ENCODE data around the gene TOX3.

DNA sequence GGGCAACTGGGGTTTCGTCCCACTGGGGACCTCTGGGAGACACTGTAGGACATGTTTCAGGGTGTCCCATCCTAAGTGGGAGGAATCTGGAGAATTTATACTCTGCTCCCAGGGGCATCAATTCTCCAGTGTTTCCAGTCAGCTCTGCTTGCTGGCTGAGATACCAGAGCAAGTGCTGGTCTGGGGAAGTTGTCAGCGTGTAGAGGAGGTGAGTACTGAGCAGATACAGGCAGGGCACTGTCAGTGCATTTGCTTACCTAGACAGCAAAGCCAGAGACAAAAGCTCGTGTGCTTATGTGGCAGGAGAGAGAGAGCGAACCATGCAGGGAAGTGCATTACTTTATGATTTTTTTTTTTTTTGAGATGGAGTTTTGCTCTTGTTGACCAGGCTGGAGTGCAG is 20.2 kb upstream of the TOX3 start:
- TF ChIP-seq, protein P1, sequence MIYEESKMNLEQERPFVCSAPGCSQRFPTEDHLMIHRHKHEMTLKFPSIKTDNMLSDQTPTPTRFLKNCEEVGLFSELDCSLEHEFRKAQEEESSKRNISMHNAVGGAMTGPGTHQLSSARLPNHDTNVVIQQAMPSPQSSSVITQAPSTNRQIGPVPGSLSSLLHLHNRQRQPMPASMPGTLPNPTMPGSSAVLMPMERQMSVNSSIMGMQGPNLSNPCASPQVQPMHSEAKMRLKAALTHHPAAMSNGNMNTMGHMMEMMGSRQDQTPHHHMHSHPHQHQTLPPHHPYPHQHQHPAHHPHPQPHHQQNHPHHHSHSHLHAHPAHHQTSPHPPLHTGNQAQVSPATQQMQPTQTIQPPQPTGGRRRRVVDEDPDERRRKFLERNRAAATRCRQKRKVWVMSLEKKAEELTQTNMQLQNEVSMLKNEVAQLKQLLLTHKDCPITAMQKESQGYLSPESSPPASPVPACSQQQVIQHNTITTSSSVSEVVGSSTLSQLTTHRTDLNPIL (CRISPR knock-in tag; IDR thresholded peaks at IDR 0.05; ENCODE audit: low read depth), result no peak
- TF ChIP-seq GLIS3 (CRISPR knock-in tag; IDR thresholded peaks at IDR 0.05) (no peak), PPARA (CRISPR knock-in tag; IDR thresholded peaks at IDR 0.05; ENCODE audit: borderline replicate concordance) (no peak)
